ENCODE data around the gene IGFBP7.

- TF ChIP-seq CTCF (IDR thresholded peaks at IDR 0.05 in 2 of 3, conservative IDR thresholded peaks at IDR 0.05 in 1 of 3; ENCODE audit: control insufficient read depth in 2 of 3, extremely low read depth in 1 of 3, insufficient read depth in 1 of 3, low read depth in 3 of 3, low read length in 3 of 3) (no peak), HDAC6 (IDR thresholded peaks at IDR 0.05; ENCODE audit: unreplicated experiment) (no peak), ZNF274 (IDR thresholded peaks at IDR 0.05; ENCODE audit: insufficient read depth, insufficient read length) (no peak), RCOR1 (conservative IDR thresholded peaks at IDR 0.05; ENCODE audit: low read depth, low read length) (no peak), MAX (IDR thresholded peaks at IDR 0.05; ENCODE audit: low read depth, low read length) (no peak), CEBPB (IDR thresholded peaks at IDR 0.05; ENCODE audit: borderline replicate concordance in 1 of 2, low read depth in 2 of 2, low read length in 2 of 2) (no peak), POLR2A (IDR thresholded peaks at IDR 0.05; ENCODE audit: low read depth, low read length) (no peak), CHD4 (IDR thresholded peaks at IDR 0.05) (no peak), TCF12 (IDR thresholded peaks at IDR 0.05; ENCODE audit: low read depth, low read length) (no peak)
These were observed 29.2 kb downstream of the IGFBP7 start for GRCh38 chr4:57080781-57081650.

All from GM12878 (cell line).